ENCODE results near the gene HBS1L. TPM values are rescaled to one million over a fixed set of nuclear protein-coding genes. Genes with fewer than 3 reads are reported as not detected.

Gene HBS1L
- total and polyA plus RNA-seq, 9 of the 15 experiments (the other 6 are each of a cell fraction or from before 2014, with no cell fraction given): 101 to 199 (median 145) TPM

DNA sequence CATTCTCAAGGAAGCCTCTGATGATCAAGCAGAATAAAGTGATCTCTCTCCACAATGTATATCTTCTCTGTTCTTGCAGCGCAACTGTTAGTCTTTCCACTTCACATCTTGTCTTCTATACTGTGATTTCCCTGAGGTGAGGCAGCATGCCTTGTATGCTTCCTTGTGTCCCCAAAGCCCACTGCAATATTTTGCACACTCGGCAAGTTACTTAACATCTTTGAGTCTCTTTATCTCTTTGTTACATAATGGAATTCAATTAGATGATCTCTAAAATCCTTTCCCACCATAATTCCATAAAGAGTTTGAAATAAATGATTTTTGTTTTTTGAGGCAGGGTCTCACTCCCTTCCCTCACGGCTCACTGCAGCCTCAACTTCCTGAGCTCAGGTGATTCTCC, 64.4 kb downstream of the HBS1L start (continued):
- TF ChIP-seq, protein P1, sequence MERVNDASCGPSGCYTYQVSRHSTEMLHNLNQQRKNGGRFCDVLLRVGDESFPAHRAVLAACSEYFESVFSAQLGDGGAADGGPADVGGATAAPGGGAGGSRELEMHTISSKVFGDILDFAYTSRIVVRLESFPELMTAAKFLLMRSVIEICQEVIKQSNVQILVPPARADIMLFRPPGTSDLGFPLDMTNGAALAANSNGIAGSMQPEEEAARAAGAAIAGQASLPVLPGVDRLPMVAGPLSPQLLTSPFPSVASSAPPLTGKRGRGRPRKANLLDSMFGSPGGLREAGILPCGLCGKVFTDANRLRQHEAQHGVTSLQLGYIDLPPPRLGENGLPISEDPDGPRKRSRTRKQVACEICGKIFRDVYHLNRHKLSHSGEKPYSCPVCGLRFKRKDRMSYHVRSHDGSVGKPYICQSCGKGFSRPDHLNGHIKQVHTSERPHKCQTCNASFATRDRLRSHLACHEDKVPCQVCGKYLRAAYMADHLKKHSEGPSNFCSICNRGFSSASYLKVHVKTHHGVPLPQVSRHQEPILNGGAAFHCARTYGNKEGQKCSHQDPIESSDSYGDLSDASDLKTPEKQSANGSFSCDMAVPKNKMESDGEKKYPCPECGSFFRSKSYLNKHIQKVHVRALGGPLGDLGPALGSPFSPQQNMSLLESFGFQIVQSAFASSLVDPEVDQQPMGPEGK (CRISPR knock-in tag; IDR thresholded peaks at IDR 0.05; ENCODE audit: borderline replicate concordance): no peak

DNA sequence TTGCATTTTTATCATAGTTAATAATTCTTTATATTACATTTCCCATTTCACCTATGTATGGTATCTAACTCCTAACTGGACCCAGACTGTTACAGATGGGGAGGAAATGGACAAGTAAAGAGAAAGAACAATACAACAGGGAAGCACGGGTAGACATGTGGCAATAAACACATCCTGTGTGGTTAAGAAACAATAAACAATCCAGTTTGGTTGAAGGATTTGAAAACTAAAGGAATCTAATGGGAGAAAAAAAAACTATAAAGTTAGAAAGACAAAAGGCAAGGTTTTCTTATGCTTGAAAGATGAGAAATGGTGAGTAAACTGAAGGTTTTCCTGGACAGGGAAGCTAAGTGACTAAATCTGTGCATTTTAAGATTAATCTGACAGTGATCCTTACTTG, 69.8 kb downstream of the HBS1L start:
- CTCF ChIA-PET (ENCODE audit: low intra/inter-chr PET ratio): no interaction called here
- in situ Hi-C loops (cut with MboI): no loop called here
- H3K9me1 ChIP-seq (ENCODE audit: control insufficient read depth, insufficient read depth, low read length): no peaks in the 10 kb centered on the region
- no peak overlapping the region for H3K4me2 ChIP-seq (ENCODE audit: insufficient read depth, low read length)
- FAIRE-seq: no peak
- intact Hi-C loops (cut with micrococcal nuclease): no loop called here
- H3K4me3 ChIP-seq: no peak overlapping the region
- no peaks in the 10 kb centered on the region for H3K9me3 ChIP-seq (replicated peaks; ENCODE audit: control insufficient read depth, insufficient read depth, low read depth, low read length)
- ATAC-seq: no peak
- 0 out of 3 replicates have a peak, but pooled peaks cover 2% of the 10 kb centered on the region for H3K79me2 ChIP-seq (ENCODE audit: control insufficient read depth, insufficient read depth, low read length)
- no TSS peak for BruUV-seq (replicated peaks)
- no peaks in the 10 kb centered on the region for H4K20me1 ChIP-seq (replicated peaks; ENCODE audit: control insufficient read depth, insufficient read depth, low read length)
- H3K27me3 ChIP-seq (ENCODE audit: control insufficient read depth in 2 of 2, insufficient read depth in 2 of 2, low read length in 2 of 2): no peaks in the 10 kb centered on the region
- H3K9ac ChIP-seq (ENCODE audit: insufficient read depth in 1 of 2, low read depth in 2 of 2, low read length in 2 of 2): no peak overlapping the region
- POLR2A ChIA-PET: no interaction called here
- H3K36me3 ChIP-seq (ENCODE audit: control insufficient read depth, insufficient read depth, low read length): peaks cover 67% of the 10 kb centered on the region
- H2AFZ ChIP-seq (ENCODE audit: low read depth, low read length): no peak overlapping the region
- H3K4me1 ChIP-seq (replicated peaks in 1 of 2; ENCODE audit: control insufficient read depth in 2 of 2, insufficient read depth in 2 of 2, low read length in 2 of 2): peaks cover 0 to 11% of the 10 kb centered on the region in 2 experiments; a peak in 3 of 5 replicates
- no peak overlapping the region for H3K27ac ChIP-seq (ENCODE audit: extremely low read depth, low read depth, low read length)
- WGBS (ENCODE audit: insufficient coverage, low coverage, missing lambda C conversion rate): 56% methylated on average over 1 of the region's 1 CpG
- DNase-seq (ENCODE audit: extremely low read depth in 1 of 4, low spot score in 3 of 4): no peak
- TF ChIP-seq TEAD1 (CRISPR knock-in tag; IDR thresholded peaks at IDR 0.05) (no peak), CREM (IDR thresholded peaks at IDR 0.05; ENCODE audit: low read depth) (no peak), RNF2 (IDR thresholded peaks at IDR 0.05) (no peak), KAT2B (IDR thresholded peaks at IDR 0.05; ENCODE audit: low read depth, low read length) (no peak), HMG20A (CRISPR knock-in tag; conservative IDR thresholded peaks at IDR 0.05) (no peak), PTBP1 (IDR thresholded peaks at IDR 0.05; ENCODE audit: low read depth, low read length) (no peak), SMAD2 (IDR thresholded peaks at IDR 0.05; ENCODE audit: low read depth, low read length) (no peak)
- TF ChIP-seq, protein P2, sequence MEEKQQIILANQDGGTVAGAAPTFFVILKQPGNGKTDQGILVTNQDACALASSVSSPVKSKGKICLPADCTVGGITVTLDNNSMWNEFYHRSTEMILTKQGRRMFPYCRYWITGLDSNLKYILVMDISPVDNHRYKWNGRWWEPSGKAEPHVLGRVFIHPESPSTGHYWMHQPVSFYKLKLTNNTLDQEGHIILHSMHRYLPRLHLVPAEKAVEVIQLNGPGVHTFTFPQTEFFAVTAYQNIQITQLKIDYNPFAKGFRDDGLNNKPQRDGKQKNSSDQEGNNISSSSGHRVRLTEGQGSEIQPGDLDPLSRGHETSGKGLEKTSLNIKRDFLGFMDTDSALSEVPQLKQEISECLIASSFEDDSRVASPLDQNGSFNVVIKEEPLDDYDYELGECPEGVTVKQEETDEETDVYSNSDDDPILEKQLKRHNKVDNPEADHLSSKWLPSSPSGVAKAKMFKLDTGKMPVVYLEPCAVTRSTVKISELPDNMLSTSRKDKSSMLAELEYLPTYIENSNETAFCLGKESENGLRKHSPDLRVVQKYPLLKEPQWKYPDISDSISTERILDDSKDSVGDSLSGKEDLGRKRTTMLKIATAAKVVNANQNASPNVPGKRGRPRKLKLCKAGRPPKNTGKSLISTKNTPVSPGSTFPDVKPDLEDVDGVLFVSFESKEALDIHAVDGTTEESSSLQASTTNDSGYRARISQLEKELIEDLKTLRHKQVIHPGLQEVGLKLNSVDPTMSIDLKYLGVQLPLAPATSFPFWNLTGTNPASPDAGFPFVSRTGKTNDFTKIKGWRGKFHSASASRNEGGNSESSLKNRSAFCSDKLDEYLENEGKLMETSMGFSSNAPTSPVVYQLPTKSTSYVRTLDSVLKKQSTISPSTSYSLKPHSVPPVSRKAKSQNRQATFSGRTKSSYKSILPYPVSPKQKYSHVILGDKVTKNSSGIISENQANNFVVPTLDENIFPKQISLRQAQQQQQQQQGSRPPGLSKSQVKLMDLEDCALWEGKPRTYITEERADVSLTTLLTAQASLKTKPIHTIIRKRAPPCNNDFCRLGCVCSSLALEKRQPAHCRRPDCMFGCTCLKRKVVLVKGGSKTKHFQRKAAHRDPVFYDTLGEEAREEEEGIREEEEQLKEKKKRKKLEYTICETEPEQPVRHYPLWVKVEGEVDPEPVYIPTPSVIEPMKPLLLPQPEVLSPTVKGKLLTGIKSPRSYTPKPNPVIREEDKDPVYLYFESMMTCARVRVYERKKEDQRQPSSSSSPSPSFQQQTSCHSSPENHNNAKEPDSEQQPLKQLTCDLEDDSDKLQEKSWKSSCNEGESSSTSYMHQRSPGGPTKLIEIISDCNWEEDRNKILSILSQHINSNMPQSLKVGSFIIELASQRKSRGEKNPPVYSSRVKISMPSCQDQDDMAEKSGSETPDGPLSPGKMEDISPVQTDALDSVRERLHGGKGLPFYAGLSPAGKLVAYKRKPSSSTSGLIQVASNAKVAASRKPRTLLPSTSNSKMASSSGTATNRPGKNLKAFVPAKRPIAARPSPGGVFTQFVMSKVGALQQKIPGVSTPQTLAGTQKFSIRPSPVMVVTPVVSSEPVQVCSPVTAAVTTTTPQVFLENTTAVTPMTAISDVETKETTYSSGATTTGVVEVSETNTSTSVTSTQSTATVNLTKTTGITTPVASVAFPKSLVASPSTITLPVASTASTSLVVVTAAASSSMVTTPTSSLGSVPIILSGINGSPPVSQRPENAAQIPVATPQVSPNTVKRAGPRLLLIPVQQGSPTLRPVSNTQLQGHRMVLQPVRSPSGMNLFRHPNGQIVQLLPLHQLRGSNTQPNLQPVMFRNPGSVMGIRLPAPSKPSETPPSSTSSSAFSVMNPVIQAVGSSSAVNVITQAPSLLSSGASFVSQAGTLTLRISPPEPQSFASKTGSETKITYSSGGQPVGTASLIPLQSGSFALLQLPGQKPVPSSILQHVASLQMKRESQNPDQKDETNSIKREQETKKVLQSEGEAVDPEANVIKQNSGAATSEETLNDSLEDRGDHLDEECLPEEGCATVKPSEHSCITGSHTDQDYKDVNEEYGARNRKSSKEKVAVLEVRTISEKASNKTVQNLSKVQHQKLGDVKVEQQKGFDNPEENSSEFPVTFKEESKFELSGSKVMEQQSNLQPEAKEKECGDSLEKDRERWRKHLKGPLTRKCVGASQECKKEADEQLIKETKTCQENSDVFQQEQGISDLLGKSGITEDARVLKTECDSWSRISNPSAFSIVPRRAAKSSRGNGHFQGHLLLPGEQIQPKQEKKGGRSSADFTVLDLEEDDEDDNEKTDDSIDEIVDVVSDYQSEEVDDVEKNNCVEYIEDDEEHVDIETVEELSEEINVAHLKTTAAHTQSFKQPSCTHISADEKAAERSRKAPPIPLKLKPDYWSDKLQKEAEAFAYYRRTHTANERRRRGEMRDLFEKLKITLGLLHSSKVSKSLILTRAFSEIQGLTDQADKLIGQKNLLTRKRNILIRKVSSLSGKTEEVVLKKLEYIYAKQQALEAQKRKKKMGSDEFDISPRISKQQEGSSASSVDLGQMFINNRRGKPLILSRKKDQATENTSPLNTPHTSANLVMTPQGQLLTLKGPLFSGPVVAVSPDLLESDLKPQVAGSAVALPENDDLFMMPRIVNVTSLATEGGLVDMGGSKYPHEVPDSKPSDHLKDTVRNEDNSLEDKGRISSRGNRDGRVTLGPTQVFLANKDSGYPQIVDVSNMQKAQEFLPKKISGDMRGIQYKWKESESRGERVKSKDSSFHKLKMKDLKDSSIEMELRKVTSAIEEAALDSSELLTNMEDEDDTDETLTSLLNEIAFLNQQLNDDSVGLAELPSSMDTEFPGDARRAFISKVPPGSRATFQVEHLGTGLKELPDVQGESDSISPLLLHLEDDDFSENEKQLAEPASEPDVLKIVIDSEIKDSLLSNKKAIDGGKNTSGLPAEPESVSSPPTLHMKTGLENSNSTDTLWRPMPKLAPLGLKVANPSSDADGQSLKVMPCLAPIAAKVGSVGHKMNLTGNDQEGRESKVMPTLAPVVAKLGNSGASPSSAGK (IDR thresholded peaks at IDR 0.05): no peak
